DND-41 (cell line): ENCODE measurements around the gene WDR72.
A peak's percentile ranks its signal among the peaks of the same experiment; 100 is the strongest.

Source experiments
- ATAC-seq: fragments of 200-7000 bp; cut with Tn5 transposase; 3 replicates; pipeline ENCODE4 v1.9.1; 2021; ENCODE audit warnings: low read depth; ENCODE audit not compliant: insufficient read depth
- DNase-seq: peaks from one replicate; pipeline ENCODE4 v3.0.0-alpha.2; 2020
- H2AFZ ChIP-seq: 2 replicates; pipeline ENCODE4 v1.6.0; 2012; ENCODE audit warnings: low read depth, low read length
- H3K27ac ChIP-seq: 2 replicates; pipeline ENCODE4 v1.5.1; 2012; ENCODE audit warnings: low read length, inconsistent platforms
- H3K27me3 ChIP-seq: fragments of 200-600 bp; sonication (generic); 2 replicates; pipeline ENCODE4 v1.6.0; 2012; ENCODE audit warnings: low read length, mild to moderate bottlenecking, inconsistent platforms; ENCODE audit not compliant: insufficient read depth, poor library complexity
- H3K36me3 ChIP-seq: 2 replicates; pipeline ENCODE4 v1.5.1; 2012; ENCODE audit warnings: low read length, inconsistent platforms; ENCODE audit not compliant: insufficient read depth
- H3K4me1 ChIP-seq: 2 replicates; pipeline ENCODE4 v1.5.1; 2012; ENCODE audit warnings: mild to moderate bottlenecking, low read length; ENCODE audit not compliant: insufficient read depth
- H3K4me2 ChIP-seq: 2 replicates; pipeline ENCODE4 v1.6.0; 2012; ENCODE audit warnings: mild to moderate bottlenecking, moderate library complexity, low read length, inconsistent platforms; ENCODE audit not compliant: insufficient read depth
- H3K4me3 ChIP-seq, 2 experiments: fragments of 200-600 bp in 1 of 2; shearing (Covaris generic) in 1 of 2; 2 replicates each; pipeline ENCODE4 v1.5.1; 2012 to 2016; ENCODE audit warnings: inconsistent platforms in 2 of 2, low read length in 2 of 2, mild to moderate bottlenecking in 2 of 2, low read depth in 1 of 2, moderate library complexity in 1 of 2
- H3K79me2 ChIP-seq: 2 replicates; pipeline ENCODE4 v1.6.0; 2012; ENCODE audit warnings: low read length, inconsistent platforms; ENCODE audit not compliant: insufficient read depth
- H3K9ac ChIP-seq: 2 replicates; pipeline ENCODE4 v1.6.0; 2012; ENCODE audit warnings: low read depth, mild to moderate bottlenecking, inconsistent platforms, low read length, moderate library complexity
- H3K9me3 ChIP-seq: 2 replicates; pipeline ENCODE4 v1.5.1; 2012; ENCODE audit warnings: low read length, moderate library complexity, mild to moderate bottlenecking, inconsistent platforms; ENCODE audit not compliant: insufficient read depth, severe bottlenecking
- H4K20me1 ChIP-seq: 2 replicates; pipeline ENCODE4 v1.6.0; 2012; ENCODE audit warnings: low read length; ENCODE audit not compliant: insufficient read depth
- EZH2 ChIP-seq: IDR thresholded peaks from 3 replicates; pipeline ENCODE4 v1.6.1; 2012; ENCODE audit warnings: borderline replicate concordance, low read depth, mild to moderate bottlenecking, moderate library complexity, low read length, inconsistent platforms; ENCODE audit not compliant: severe bottlenecking
- TF ChIP-seq, protein P1 (sequence below): IDR thresholded peaks from 2 replicates; pipeline ENCODE4 v1.5.1; 2012; ENCODE audit warnings: borderline replicate concordance, low read length, moderate library complexity, mild to moderate bottlenecking; ENCODE audit not compliant: poor library complexity, severe bottlenecking; ENCODE audit errors: extremely low read depth

Gene WDR72

GRCh38 chr15:53522991-53523390 is 236.5 kb downstream of the WDR72 start:
- H3K4me2 ChIP-seq = no peak overlapping the region
- H3K27ac ChIP-seq = no peak overlapping the region
- no peak overlapping the region for H3K4me3 ChIP-seq
- no peaks in the 10 kb centered on the region for H4K20me1 ChIP-seq
- no peak overlapping the region for H3K9ac ChIP-seq
- no peaks in the 10 kb centered on the region for H3K27me3 ChIP-seq
- H3K36me3 ChIP-seq = no peaks in the 10 kb centered on the region
- ATAC-seq (no peak), DNase-seq (no peak)
- H3K79me2 ChIP-seq = no peaks in the 10 kb centered on the region
- TF ChIP-seq, protein P1, sequence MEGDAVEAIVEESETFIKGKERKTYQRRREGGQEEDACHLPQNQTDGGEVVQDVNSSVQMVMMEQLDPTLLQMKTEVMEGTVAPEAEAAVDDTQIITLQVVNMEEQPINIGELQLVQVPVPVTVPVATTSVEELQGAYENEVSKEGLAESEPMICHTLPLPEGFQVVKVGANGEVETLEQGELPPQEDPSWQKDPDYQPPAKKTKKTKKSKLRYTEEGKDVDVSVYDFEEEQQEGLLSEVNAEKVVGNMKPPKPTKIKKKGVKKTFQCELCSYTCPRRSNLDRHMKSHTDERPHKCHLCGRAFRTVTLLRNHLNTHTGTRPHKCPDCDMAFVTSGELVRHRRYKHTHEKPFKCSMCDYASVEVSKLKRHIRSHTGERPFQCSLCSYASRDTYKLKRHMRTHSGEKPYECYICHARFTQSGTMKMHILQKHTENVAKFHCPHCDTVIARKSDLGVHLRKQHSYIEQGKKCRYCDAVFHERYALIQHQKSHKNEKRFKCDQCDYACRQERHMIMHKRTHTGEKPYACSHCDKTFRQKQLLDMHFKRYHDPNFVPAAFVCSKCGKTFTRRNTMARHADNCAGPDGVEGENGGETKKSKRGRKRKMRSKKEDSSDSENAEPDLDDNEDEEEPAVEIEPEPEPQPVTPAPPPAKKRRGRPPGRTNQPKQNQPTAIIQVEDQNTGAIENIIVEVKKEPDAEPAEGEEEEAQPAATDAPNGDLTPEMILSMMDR = no peak
- no peak for TF ChIP-seq EZH2
- no peaks in the 10 kb centered on the region for H3K9me3 ChIP-seq
- no peak overlapping the region for H2AFZ ChIP-seq
- H3K4me1 ChIP-seq = no peaks in the 10 kb centered on the region

DNA sequence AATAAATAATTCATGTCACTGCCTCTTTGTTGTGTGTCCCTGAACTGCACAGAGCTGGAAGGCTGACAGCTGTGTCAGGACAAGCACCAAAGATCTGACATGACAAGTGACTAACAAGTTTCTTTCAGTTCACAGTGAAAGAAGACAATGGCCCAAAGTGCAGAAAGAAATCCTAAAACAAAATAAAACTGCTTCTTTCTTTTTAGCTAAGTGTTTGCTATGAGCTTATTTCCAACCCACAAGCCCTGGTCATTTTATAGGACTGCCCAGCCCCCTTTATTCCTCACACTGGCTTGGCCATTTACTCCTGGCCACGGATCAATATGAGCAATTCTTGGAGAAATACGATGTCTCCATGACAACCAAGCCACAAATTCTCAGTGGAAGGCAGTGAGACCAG is 238.5 kb downstream of the WDR72 start:
- TF ChIP-seq EZH2 = no peak
- TF ChIP-seq, protein P1 = no peak
- no peaks in the 10 kb centered on the region for H3K79me2 ChIP-seq
- H3K4me3 ChIP-seq = no peak overlapping the region
- H3K27me3 ChIP-seq = no peaks in the 10 kb centered on the region
- H3K9ac ChIP-seq = no peak overlapping the region
- ATAC-seq = no peak
- no peak overlapping the region for H3K4me2 ChIP-seq
- H4K20me1 ChIP-seq = no peaks in the 10 kb centered on the region
- no peaks in the 10 kb centered on the region for H3K4me1 ChIP-seq
- no peaks in the 10 kb centered on the region for H3K36me3 ChIP-seq
- DNase-seq = no peak
- no peak overlapping the region for H3K27ac ChIP-seq
- H3K9me3 ChIP-seq = no peaks in the 10 kb centered on the region
- no peak overlapping the region for H2AFZ ChIP-seq

GRCh38 chr15:53513431-53513830 is 246.0 kb downstream of the WDR72 start:
- Histone ChIP-seq H4K20me1 (no peaks in the 10 kb centered on the region), H3K27me3 (no peaks in the 10 kb centered on the region), H2AFZ (no peak overlapping the region), H3K9ac (no peak overlapping the region), H3K4me2 (no peak overlapping the region), H3K36me3 (no peaks in the 10 kb centered on the region), H3K27ac (no peak overlapping the region), H3K79me2 (no peaks in the 10 kb centered on the region), H3K9me3 (no peaks in the 10 kb centered on the region), H3K4me3 (no peak overlapping the region), H3K4me1 (no peaks in the 10 kb centered on the region)
- no peak for ATAC-seq
- DNase-seq = no peak
- TF ChIP-seq, protein P1 = no peak
- TF ChIP-seq EZH2 = no peak

DNA sequence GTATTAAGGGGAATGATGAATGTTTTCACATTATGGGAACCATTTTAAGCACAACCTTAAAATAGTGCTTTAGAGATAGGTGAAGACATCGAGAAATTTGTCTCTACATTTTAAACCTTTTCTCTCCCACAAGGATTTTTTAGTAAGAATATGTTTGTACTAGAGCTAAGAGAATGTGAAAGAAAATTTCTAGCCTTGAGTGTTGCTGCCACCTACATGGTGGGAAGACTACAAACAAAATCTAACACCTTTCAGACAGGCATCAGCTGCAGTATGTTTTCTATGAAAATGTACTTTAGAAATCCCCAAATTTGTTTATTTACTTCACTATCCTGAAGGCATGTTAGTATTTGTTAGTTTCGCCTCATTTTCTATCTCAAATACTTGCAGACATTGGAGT is 247.4 kb downstream of the WDR72 start:
- Histone ChIP-seq H3K79me2 (no peaks in the 10 kb centered on the region), H3K36me3 (no peaks in the 10 kb centered on the region), H3K27ac (no peak overlapping the region), H4K20me1 (no peaks in the 10 kb centered on the region), H3K4me2 (no peak overlapping the region), H3K4me3 (no peak overlapping the region), H3K4me1 (no peaks in the 10 kb centered on the region), H2AFZ (no peak overlapping the region), H3K9ac (no peak overlapping the region), H3K9me3 (no peaks in the 10 kb centered on the region), H3K27me3 (no peaks in the 10 kb centered on the region)
- ATAC-seq (no peak), DNase-seq (no peak)
- TF ChIP-seq, protein P1 = peak; percentile 22
- TF ChIP-seq EZH2 = no peak
